ENCODE results near the gene ESCO1. TPM values are rescaled to one million over a fixed set of nuclear protein-coding genes. Genes with fewer than 3 reads are reported as not detected.

The ESCO1 gene
- total RNA-seq, 1 donor = 18.6 TPM

GRCh38 chr18:21509062-21509461, 91.4 kb downstream of the ESCO1 start:
- H3K4me3 ChIP-seq (ENCODE audit: low read depth, low read length) = no peak overlapping the region
- peak; percentile 4 for TF ChIP-seq CTCF (IDR thresholded peaks at IDR 0.05; ENCODE audit: insufficient read depth, low read depth, low read length)
- DNase-seq (ENCODE audit: low read depth) = no peak

DNA sequence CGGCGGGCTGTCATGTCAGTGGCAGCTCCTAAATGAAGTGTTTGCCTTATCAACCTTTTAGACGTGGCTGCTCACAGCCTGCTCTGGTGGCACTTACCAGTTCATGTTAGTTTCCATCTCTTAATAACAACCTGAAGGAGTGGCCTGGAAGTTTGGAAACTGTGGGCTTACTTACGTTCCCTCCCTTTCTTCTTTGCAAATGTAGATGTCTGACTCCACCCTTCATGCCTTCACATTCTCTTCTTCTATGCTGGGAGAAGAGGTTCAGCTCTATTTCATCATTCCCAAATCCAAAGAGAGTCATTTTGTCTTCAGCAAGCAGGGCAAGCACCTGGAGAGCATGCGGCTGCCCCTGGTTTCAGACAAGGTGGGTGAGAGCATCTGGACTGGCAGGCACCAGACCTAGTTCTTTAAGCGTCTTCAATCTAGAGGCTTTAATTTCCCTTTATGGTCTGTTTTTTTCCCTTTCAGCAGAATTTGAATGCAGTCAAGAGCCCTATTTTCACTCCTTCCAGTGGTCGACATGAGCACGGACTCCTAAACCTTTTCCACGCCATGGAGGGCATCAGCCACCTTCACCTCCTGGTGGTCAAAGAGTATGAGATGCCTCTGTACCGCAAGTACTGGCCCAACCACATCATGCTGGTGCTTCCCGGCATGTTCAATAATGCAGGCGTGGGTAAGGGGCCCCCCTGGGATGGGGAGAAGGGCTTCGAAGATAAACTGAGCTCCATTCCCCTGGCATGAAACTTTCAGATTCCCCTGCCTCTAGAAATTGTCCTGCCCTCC, 92.4 kb downstream of the ESCO1 start:
- DNase-seq (ENCODE audit: low read depth) = no peak
- H3K4me3 ChIP-seq (ENCODE audit: low read depth, low read length) = no peak overlapping the region
- no peak for TF ChIP-seq CTCF (IDR thresholded peaks at IDR 0.05; ENCODE audit: insufficient read depth, low read depth, low read length)

DNA sequence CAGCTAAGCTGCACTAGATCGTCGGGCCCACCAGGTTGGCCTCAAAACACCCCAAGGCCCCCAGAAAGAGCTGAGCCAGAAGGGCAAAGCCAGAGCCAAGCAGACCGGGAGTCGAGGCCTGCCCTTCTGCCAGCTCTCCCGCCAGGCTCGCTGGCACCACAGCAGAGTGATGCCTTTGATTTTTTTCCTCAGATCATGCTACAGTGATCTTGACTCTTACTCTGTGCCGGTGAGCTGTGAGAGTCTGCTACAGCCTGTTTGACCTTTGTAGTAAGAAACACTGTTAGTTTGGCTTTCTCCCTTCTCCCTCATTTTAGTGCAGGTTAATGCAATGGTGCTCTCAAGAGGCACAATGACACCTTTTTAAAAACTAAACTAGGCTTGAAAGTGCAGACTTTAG, 97.8 kb downstream of the ESCO1 start:
- no peak for DNase-seq (ENCODE audit: low read depth)
- TF ChIP-seq CTCF (IDR thresholded peaks at IDR 0.05; ENCODE audit: insufficient read depth, low read depth, low read length) = no peak
- H3K4me3 ChIP-seq (ENCODE audit: low read depth, low read length) = no peak overlapping the region

- TF ChIP-seq CTCF (IDR thresholded peaks at IDR 0.05; ENCODE audit: insufficient read depth, low read depth, low read length) = no peak
- H3K4me3 ChIP-seq (ENCODE audit: low read depth, low read length) = no peak overlapping the region
- no peak for DNase-seq (ENCODE audit: low read depth)
Measured at GRCh38 chr18:21499997-21500396, 100.5 kb downstream of the ESCO1 start.

GRCh38 chr18:21496277-21496835, 104.1 kb downstream of the ESCO1 start:
- no peak for DNase-seq (ENCODE audit: low read depth)
- H3K4me3 ChIP-seq (ENCODE audit: low read depth, low read length) = no peak overlapping the region
- TF ChIP-seq CTCF (IDR thresholded peaks at IDR 0.05; ENCODE audit: insufficient read depth, low read depth, low read length) = no peak

GRCh38 chr18:21490748-21491147, 109.8 kb downstream of the ESCO1 start:
- H3K4me3 ChIP-seq (ENCODE audit: low read depth, low read length) = no peak overlapping the region
- DNase-seq (ENCODE audit: low read depth) = no peak
- TF ChIP-seq CTCF (IDR thresholded peaks at IDR 0.05; ENCODE audit: insufficient read depth, low read depth, low read length) = no peak
